ENCODE measurements around the gene ONECUT1. TPM values are rescaled to one million over a fixed set of nuclear protein-coding genes. Genes with fewer than 3 reads are reported as not detected.

The ONECUT1 gene
- total and polyA plus RNA-seq, 10 of the 15 experiments (the other 5 are each of a cell fraction or from before 2014, with no cell fraction given): 0.28 TPM; not detected in 9

DNA sequence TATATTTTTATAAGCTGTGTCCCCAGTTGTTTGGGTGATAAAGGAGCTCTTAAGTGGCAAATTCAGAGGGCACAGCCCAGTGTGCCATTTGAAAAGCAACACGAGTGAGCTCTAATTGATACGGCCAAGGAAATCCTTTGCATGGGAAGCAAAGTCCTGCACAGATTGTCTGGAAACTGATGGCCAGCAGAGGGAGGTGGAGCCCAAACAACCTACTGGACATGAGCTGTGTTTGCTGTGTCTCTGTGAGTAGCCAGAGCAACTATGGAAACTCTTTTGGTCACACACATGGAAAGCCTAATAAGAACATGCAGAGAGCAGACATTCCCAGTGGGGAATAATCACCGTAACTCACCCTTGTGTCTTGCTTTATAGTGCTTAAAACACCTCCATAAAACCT, 24.4 kb downstream of the ONECUT1 start:
- no peaks in the 10 kb centered on the region for H3K9me3 ChIP-seq (replicated peaks; ENCODE audit: control insufficient read depth, insufficient read depth, low read length)
- TF ChIP-seq, protein P1, sequence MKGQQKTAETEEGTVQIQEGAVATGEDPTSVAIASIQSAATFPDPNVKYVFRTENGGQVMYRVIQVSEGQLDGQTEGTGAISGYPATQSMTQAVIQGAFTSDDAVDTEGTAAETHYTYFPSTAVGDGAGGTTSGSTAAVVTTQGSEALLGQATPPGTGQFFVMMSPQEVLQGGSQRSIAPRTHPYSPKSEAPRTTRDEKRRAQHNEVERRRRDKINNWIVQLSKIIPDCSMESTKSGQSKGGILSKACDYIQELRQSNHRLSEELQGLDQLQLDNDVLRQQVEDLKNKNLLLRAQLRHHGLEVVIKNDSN (IDR thresholded peaks at IDR 0.05; ENCODE audit: borderline replicate concordance, extremely low read length, insufficient read depth, low read depth, low read length): no peak
- TF ChIP-seq ZNF217 (IDR thresholded peaks at IDR 0.05) (no peak), RB1 (IDR thresholded peaks at IDR 0.05; ENCODE audit: borderline replicate concordance) (no peak), POLR2AphosphoS2 (IDR thresholded peaks at IDR 0.05; ENCODE audit: low read depth, low read length) (no peak), RAD51 (IDR thresholded peaks at IDR 0.05) (no peak), ZNF24 (IDR thresholded peaks at IDR 0.05) (no peak), BMI1 (IDR thresholded peaks at IDR 0.05; ENCODE audit: borderline replicate concordance) (no peak), EGR1 (IDR thresholded peaks at IDR 0.05; ENCODE audit: borderline replicate concordance in 1 of 2, low read depth in 2 of 2, low read length in 2 of 2) (no peak), FOS (IDR thresholded peaks at IDR 0.05; ENCODE audit: borderline replicate concordance, extremely low read depth, insufficient read length) (no peak), CHD2 (IDR thresholded peaks at IDR 0.05; ENCODE audit: borderline replicate concordance, low read depth, low read length) (no peak), TCF3 (IDR thresholded peaks at IDR 0.05; ENCODE audit: borderline replicate concordance, insufficient read depth, low read depth, low read length) (no peak), WRNIP1 (IDR thresholded peaks at IDR 0.05; ENCODE audit: borderline replicate concordance, low read depth, low read length) (no peak), SKIL (IDR thresholded peaks at IDR 0.05; ENCODE audit: low read depth, poor library complexity, severe bottlenecking) (no peak), STAT1 (conservative IDR thresholded peaks at IDR 0.05) (no peak), ELK1 (IDR thresholded peaks at IDR 0.05; ENCODE audit: low read depth, low read length) (no peak), MTA3 (IDR thresholded peaks at IDR 0.05; ENCODE audit: borderline replicate concordance, low read length) (no peak), NFIC (IDR thresholded peaks at IDR 0.05; ENCODE audit: low read depth, low read length) (no peak), FOXK2 (IDR thresholded peaks at IDR 0.05) (no peak), IKZF2 (IDR thresholded peaks at IDR 0.05) (no peak), GABPA (IDR thresholded peaks at IDR 0.05; ENCODE audit: low read depth) (no peak)
- H3K4me1 ChIP-seq (ENCODE audit: control insufficient read depth, insufficient read depth, low read length): no peaks in the 10 kb centered on the region
- H2AFZ ChIP-seq (ENCODE audit: control insufficient read depth, low read depth, low read length): no peak overlapping the region
- in situ Hi-C loops (cut with MboI): no loop called here
- H3K27me3 ChIP-seq (replicated peaks in 1 of 2; ENCODE audit: control insufficient read depth in 2 of 2, insufficient read depth in 2 of 2, low read length in 1 of 2): peaks cover 0 to 3% of the 10 kb centered on the region in 2 experiments; a peak in 3 of 4 replicates
- H3K4me2 ChIP-seq (ENCODE audit: control insufficient read depth, insufficient read depth): no peak overlapping the region
- BruUV-seq (replicated peaks): no TSS peak
- intact Hi-C loops (cut with micrococcal nuclease; ENCODE audit: unreplicated experiment): no loop called here
- H3K9ac ChIP-seq (ENCODE audit: control insufficient read depth, insufficient read depth, low read length): no peak overlapping the region
- ChIA-PET RAD21 (ENCODE audit: unreplicated experiment) (no interaction called here), POLR2A (no interaction called here), CTCF (interaction anchor here (1.1 to 1.4 kb wide), 2 partner anchors 9 to 14 kb away, joined by 3 to 7 read pairs; no protein-coding TSS in a partner anchor), SMC1A (ENCODE audit: uncharacterized antibody, unreplicated experiment) (interaction anchor here (1.5 kb wide), 1 partner anchor 18 kb away, joined by 3 read pairs; no protein-coding TSS in a partner anchor)
- H3K36me3 ChIP-seq (ENCODE audit: control insufficient read depth in 2 of 2, insufficient read depth in 2 of 2, low read length in 1 of 2): no peaks in the 10 kb centered on the region
- H3K4me3 ChIP-seq: no peak overlapping the region
- ATAC-seq (no peak; the same call in 2 of the 3 replicates), DNase-seq (ENCODE audit: low read depth, low spot score) (no peak), FAIRE-seq (no peak)
- H3K79me2 ChIP-seq (ENCODE audit: control insufficient read depth, insufficient read depth, low read length): no peaks in the 10 kb centered on the region
- H3K27ac ChIP-seq (ENCODE audit: control insufficient read depth, insufficient read depth): no peak overlapping the region
- H4K20me1 ChIP-seq (ENCODE audit: control insufficient read depth, insufficient read depth): no peaks in the 10 kb centered on the region
- WGBS (ENCODE audit: insufficient coverage, insufficient replicate concordance, low lambda C conversion rate, missing lambda C conversion rate): 44% methylated on average over 3 of the region's 3 CpGs
